GM12878 (cell line): ENCODE measurements around the gene SLC34A3. TPM values are rescaled to one million over a fixed set of nuclear protein-coding genes. Genes with fewer than 3 reads are reported as not detected.

Experiments
- ATAC-seq: fragments of 200-7000 bp; cut with Tn5 transposase; 3 replicates; pipeline ENCODE4 v1.9.1; 2020; ENCODE audit warnings: mild to moderate bottlenecking, moderate library complexity
- BruUV-seq: library from RNA; stranded (reverse); fragments of 400-500 nt; replicated peaks from 2 replicates; lab custom pipeline; 2021; lab: Mats Ljungman, UMichigan
- CTCF ChIA-PET: fragments of 300-600 bp; sonication (Branson Sonifier 250); formaldehyde crosslinking; extraction: SDS; loops from one replicate; lab custom pipeline; 2021; ENCODE audit warnings: inconsistent platforms; lab: Yijun Ruan, JAX
- POLR2A ChIA-PET: fragments of 350-600 bp; formaldehyde crosslinking; extraction: SDS; loops from one replicate; lab custom pipeline; 2021; ENCODE audit warnings: inconsistent platforms; lab: Charles Lee
- RAD21 ChIA-PET: fragments of 300-600 bp; sonication (Branson Sonifier 250); formaldehyde crosslinking; loops from one replicate; lab custom pipeline; 2023; ENCODE audit warnings: antibody characterized with exemption; ENCODE audit not compliant: unreplicated experiment; lab: Charles Lee
- SMC1A ChIA-PET: fragments of 300-600 bp; sonication (Branson Sonifier 250); formaldehyde crosslinking; loops from one replicate; lab custom pipeline; 2023; ENCODE audit not compliant: unreplicated experiment, uncharacterized antibody; lab: Charles Lee
- DNase-seq: peaks from one replicate; pipeline ENCODE4 v3.0.0-alpha.2; 2011; ENCODE audit warnings: low read depth, low spot score
- FAIRE-seq: peaks from 3 replicates; lab custom pipeline; 2011; peaks lifted over from hg19 to GRCh38; lab: Jason Lieb, UNC
- H2AFZ ChIP-seq: 2 replicates; pipeline ENCODE4 v1.6.0; 2011; ENCODE audit warnings: low read depth, low read length, control low read depth; ENCODE audit not compliant: control insufficient read depth
- H3K27ac ChIP-seq: 2 replicates; pipeline ENCODE4 v1.5.1; 2011; ENCODE audit warnings: control low read depth; ENCODE audit not compliant: control insufficient read depth, insufficient read depth
- H3K27me3 ChIP-seq, 2 experiments: replicated peaks in 1 of 2; 2 replicates each; pipeline versions ENCODE4 v1.6.0 to v1.6.1; 2011; ENCODE audit warnings: low read length in 1 of 2; ENCODE audit not compliant: control insufficient read depth in 2 of 2, insufficient read depth in 2 of 2
- H3K36me3 ChIP-seq, 2 experiments: 2 replicates each; pipeline ENCODE4 v1.5.1; 2011; ENCODE audit warnings: low read length in 1 of 2; ENCODE audit not compliant: control insufficient read depth in 2 of 2, insufficient read depth in 2 of 2
- H3K4me1 ChIP-seq: 2 replicates; pipeline ENCODE4 v1.6.1; 2011; ENCODE audit warnings: mild to moderate bottlenecking, low read length, moderate library complexity, mixed read lengths; ENCODE audit not compliant: control insufficient read depth, insufficient read depth
- H3K4me2 ChIP-seq: 2 replicates; pipeline ENCODE4 v1.6.0; 2011; ENCODE audit warnings: control low read depth; ENCODE audit not compliant: control insufficient read depth, insufficient read depth
- H3K4me3 ChIP-seq: fragments of 200-600 bp; sonication (generic); 2 replicates; pipeline ENCODE4 v1.5.1; 2016
- H3K79me2 ChIP-seq: 2 replicates; pipeline ENCODE4 v1.6.0; 2011; ENCODE audit warnings: low read length; ENCODE audit not compliant: control insufficient read depth, insufficient read depth
- H3K9ac ChIP-seq: 2 replicates; pipeline ENCODE4 v1.8.0; 2011; ENCODE audit warnings: low read length, control low read depth, mixed read lengths; ENCODE audit not compliant: control insufficient read depth, insufficient read depth
- H3K9me3 ChIP-seq: replicated peaks from 3 replicates; pipeline ENCODE4 v1.5.1; 2011; ENCODE audit warnings: mild to moderate bottlenecking, low read length; ENCODE audit not compliant: control insufficient read depth, insufficient read depth
- H4K20me1 ChIP-seq: 2 replicates; pipeline ENCODE4 v1.6.0; 2011; ENCODE audit not compliant: control insufficient read depth, insufficient read depth
- ATF3 ChIP-seq: IDR thresholded peaks from 2 replicates; pipeline ENCODE4 v1.6.1; 2011; ENCODE audit warnings: low read depth, mild to moderate bottlenecking, low read length, moderate library complexity, borderline replicate concordance; ENCODE audit errors: extremely low read depth
- CBX5 ChIP-seq: sonication (generic); IDR thresholded peaks from 2 replicates; pipeline ENCODE4 v1.6.1; 2016; ENCODE audit warnings: low read depth, moderate library complexity, mild to moderate bottlenecking, inconsistent platforms
- E2F8 ChIP-seq: fragments of 450-650 bp; IDR thresholded peaks from 2 replicates; pipeline ENCODE4 v1.6.1; 2018; ENCODE audit warnings: mild to moderate bottlenecking, low read depth, moderate library complexity; ENCODE audit not compliant: partially characterized antibody
- EGR1 ChIP-seq, 2 experiments: IDR thresholded peaks; 1 replicate in 1 of 2; 2 replicates in 1 of 2; pipeline ENCODE4 v1.6.1; 2011 to 2012; ENCODE audit warnings: low read depth in 2 of 2, low read length in 2 of 2, borderline replicate concordance in 1 of 2, mild to moderate bottlenecking in 1 of 2, moderate library complexity in 1 of 2
- GABPA ChIP-seq: IDR thresholded peaks from 2 replicates; pipeline ENCODE4 v1.6.1; 2014; ENCODE audit warnings: antibody characterized with exemption, low read depth, mild to moderate bottlenecking, inconsistent platforms
- IRF4 ChIP-seq: IDR thresholded peaks from 2 replicates; pipeline ENCODE4 v1.6.1; 2011; ENCODE audit warnings: low read depth, low read length
- MYB ChIP-seq: fragments of 150-350 bp; IDR thresholded peaks from 2 replicates; pipeline ENCODE4 v1.6.1; 2014; ENCODE audit warnings: mild to moderate bottlenecking, low read depth, low read length, borderline replicate concordance
- PKNOX1 ChIP-seq: fragments of 450-650 bp; IDR thresholded peaks from 2 replicates; pipeline ENCODE4 v1.6.1; 2016; ENCODE audit warnings: mild to moderate bottlenecking
- RB1 ChIP-seq: fragments of 450-650 bp; formaldehyde crosslinking; IDR thresholded peaks from 2 replicates; pipeline ENCODE4 v1.6.1; 2017; ENCODE audit warnings: mild to moderate bottlenecking, borderline replicate concordance
- SMAD1 ChIP-seq: fragments of 450-650 bp; IDR thresholded peaks from 2 replicates; pipeline ENCODE4 v1.6.1; 2018; ENCODE audit warnings: mild to moderate bottlenecking, low read depth; ENCODE audit not compliant: partially characterized antibody
- SREBF1 ChIP-seq: IDR thresholded peaks from 2 replicates; pipeline ENCODE4 v1.6.1; 2012; ENCODE audit warnings: mild to moderate bottlenecking, low read length
- TARDBP ChIP-seq: IDR thresholded peaks from 2 replicates; pipeline ENCODE4 v1.6.1; 2016; ENCODE audit warnings: borderline replicate concordance
- TBL1XR1 ChIP-seq: IDR thresholded peaks from 2 replicates; pipeline ENCODE4 v1.6.1; 2012; ENCODE audit warnings: low read depth, low read length, improper control_type of control experiment
- ZBTB33 ChIP-seq: fragments of 450-650 bp; IDR thresholded peaks from 2 replicates; pipeline ENCODE4 v1.6.1; 2017; ENCODE audit warnings: mild to moderate bottlenecking
- WGBS: methylation state at CpG from one replicate; pipeline ENCODE4 v1.1.6; 2016; ENCODE audit warnings: low lambda C conversion rate; ENCODE audit not compliant: insufficient replicate concordance, insufficient coverage; ENCODE audit errors: missing lambda C conversion rate; 5-methylcytosine and 5-hydroxymethylcytosine counted together
- in situ Hi-C: fragments of 300-500 bp; cut with MboI; formaldehyde crosslinking; loops from 9 replicates; pipeline ENCODE4 v1.14.3; 2018; ENCODE audit warnings: mixed read lengths
- intact Hi-C: fragments of 100-400 bp; cut with micrococcal nuclease; formaldehyde crosslinking; loops from one replicate; pipeline ENCODE4 v1.14.2; 2022; ENCODE audit not compliant: unreplicated experiment
- polyA plus RNA-seq, 11 experiments: library from polyadenylated mRNA; depleted of rRNA in 4 of 11; unstranded in 6 of 11; stranded (reverse) in 5 of 11; fragments of >200 nt; fragmentation: Nextera tagmentation in 4 of 11; fragmentation: Illumina TruSeq in 1 of 11; extraction: Ambion mirVana in 4 of 11; extraction: Trizol in 1 of 11; gene quantifications; 1 replicate in 1 of 11; 2 replicates in 10 of 11; pipeline versions ENCODE4 v1.2.1 to v1.2.3, GENCODE V29; 2011 to 2016; ENCODE audit warnings: inconsistent platforms in 2 of 11, missing spikeins in 2 of 11, low read depth in 1 of 11
- total RNA-seq, 4 experiments: library from RNA; depleted of rRNA in 3 of 4; stranded (reverse); fragments of >200 nt in 3 of 4; fragmentation: Illumina TruSeq in 1 of 4; extraction: Trizol in 1 of 4; gene quantifications; 2 replicates each; pipeline versions ENCODE4 v1.2.1 to v1.2.3, GENCODE V29; 2013 to 2021

Gene SLC34A3
- total and polyA plus RNA-seq, 10 of the 15 experiments (the other 5 are each of a cell fraction or from before 2014, with no cell fraction given) = not detected

- H3K4me3 ChIP-seq = no peak overlapping the region
- H3K9ac ChIP-seq = no peak overlapping the region
- no peaks in the 10 kb centered on the region for H3K27me3 ChIP-seq
- ChIA-PET SMC1A (no interaction called here), RAD21 (interaction anchor here (0.6 kb wide), 1 partner anchor 17 kb away, joined by 3 read pairs; no protein-coding TSS in a partner anchor), CTCF (no interaction called here), POLR2A (interaction anchor here (0.6 kb wide), 1 partner anchor 61 kb away, joined by 3 read pairs; no protein-coding TSS in a partner anchor)
- intact Hi-C loops = no loop called here
- WGBS = 33% methylated on average over 3 of the region's 3 CpGs
- peaks cover 43% of the 10 kb centered on the region for H3K4me1 ChIP-seq
- DNase-seq (no peak), FAIRE-seq (no peak), ATAC-seq (no peak)
- no peak overlapping the region for H3K27ac ChIP-seq
- 0 out of 2 replicates have a peak, but pooled peaks cover 2% of the 10 kb centered on the region for H3K79me2 ChIP-seq
- H2AFZ ChIP-seq = no peak overlapping the region
- BruUV-seq = no TSS peak
- H3K9me3 ChIP-seq = no peaks in the 10 kb centered on the region
- no peak overlapping the region for H3K4me2 ChIP-seq
- TF ChIP-seq ATF3 (no peak), EGR1 (IDR thresholded peaks at IDR 0.05; ENCODE audit: borderline replicate concordance in 1 of 2, low read depth in 2 of 2, low read length in 2 of 2) (no peak), TBL1XR1 (no peak), ZBTB33 (no peak), RB1 (no peak), MYB (no peak), TARDBP (no peak), SMAD1 (no peak), SREBF1 (no peak), CBX5 (no peak), GABPA (no peak), PKNOX1 (no peak), IRF4 (no peak), E2F8 (no peak)
- H3K36me3 ChIP-seq = peaks cover 6 to 8% of the 10 kb centered on the region in 2 experiments; a peak in 3 of 4 replicates
- H4K20me1 ChIP-seq = no peaks in the 10 kb centered on the region
- in situ Hi-C loops = no loop called here
Observed at GRCh38 chr9:137271696-137272076, 41.0 kb downstream of the SLC34A3 start.
